Kidney (tissue), 14 donors: Measurements from ENCODE around the gene TMEM107. TPM values are rescaled to one million over a fixed set of nuclear protein-coding genes. Genes with fewer than 3 reads are reported as not detected.

ENCODE experiments used
- DNase-seq, 5 donors: peaks; one replicate each; pipeline ENCODE4 v3.0.0-alpha.2; 2013 to 2020
- FAIRE-seq: peaks from 2 replicates; lab custom pipeline; 2012; peaks lifted over from hg19 to GRCh38; lab: Jason Lieb, UNC
- H3K27ac ChIP-seq, 2 donors: one replicate each; pipeline ENCODE4 v1.7.0; 2013; ENCODE audit warnings: low read depth in 2 of 2, low read length in 2 of 2, inconsistent platforms in 1 of 2
- H3K27me3 ChIP-seq: one replicate; pipeline ENCODE4 v1.7.1; 2013; ENCODE audit warnings: low read length, inconsistent platforms; ENCODE audit not compliant: control insufficient read depth, insufficient read depth
- H3K36me3 ChIP-seq, 3 donors: one replicate each; pipeline versions ENCODE4 v1.7.0 to v1.7.1; 2013; ENCODE audit warnings: low read length in 3 of 3, control low read depth in 1 of 3, inconsistent platforms in 1 of 3; ENCODE audit not compliant: insufficient read depth in 3 of 3, control insufficient read depth in 2 of 3
- H3K4me1 ChIP-seq, 3 donors: one replicate each; pipeline versions ENCODE4 v1.7.0 to v1.7.1; 2013; ENCODE audit warnings: low read length in 3 of 3, inconsistent platforms in 1 of 3, low read depth in 1 of 3; ENCODE audit not compliant: control insufficient read depth in 2 of 3, insufficient read depth in 2 of 3
- H3K4me3 ChIP-seq, 3 donors: one replicate each; pipeline versions ENCODE4 v1.7.0 to v1.8.1; 2013; ENCODE audit warnings: low read length in 3 of 3, control low read depth in 1 of 3, inconsistent platforms in 1 of 3
- H3K9ac ChIP-seq, 3 donors: one replicate each; pipeline versions ENCODE4 v1.7.0 to v1.7.1; 2013; ENCODE audit warnings: low read length in 3 of 3, control low read depth in 1 of 3, inconsistent platforms in 1 of 3
- H3K9me3 ChIP-seq, 3 donors: one replicate each; pipeline versions ENCODE4 v1.7.0 to v1.7.1; 2013; ENCODE audit warnings: low read length in 3 of 3, control low read depth in 1 of 3, inconsistent platforms in 1 of 3; ENCODE audit not compliant: control insufficient read depth in 2 of 3, insufficient read depth in 1 of 3
- CTCF ChIP-seq: IDR thresholded peaks from 3 replicates; pipeline ENCODE4 v1.5.1; 2012; ENCODE audit warnings: mild to moderate bottlenecking, moderate library complexity, borderline replicate concordance; ENCODE audit not compliant: insufficient read depth; ENCODE audit errors: extremely low read depth
- intact Hi-C: fragments of 100-400 bp; cut with DNase I; formaldehyde crosslinking; loops from one replicate; pipeline ENCODE4 v1.11.1; 2022
- polyA plus RNA-seq: library from polyadenylated mRNA; stranded (reverse); fragments of 350-450 nt; fragmentation: Illumina TruSeq; extraction: RNeasy Lipid Tissue Mini Kit (QIAGEN cat#74804); gene quantifications from one replicate; pipeline ENCODE4 v1.2.3, GENCODE V29; 2014; ENCODE audit warnings: low read depth, low replicate concordance; ENCODE audit not compliant: insufficient read depth
- total RNA-seq: library from RNA; stranded (reverse); fragmentation: NEBNext Ultra II Directional; extraction: Animal tissue kit (Norgen Biotek cat#: 25700); gene quantifications from one replicate; pipeline ENCODE4 v1.2.1, GENCODE V29; 2021
- donor health status: control.
- donor health status: control.
- donor health status: control.
- donor health status: control.
- donor health status: control.
- donor health status: DM: yes; HTN: yes; CAD: no.
- donor health status: Normal renal cell carcinoma (clear cell type).

Gene TMEM107
- total and polyA plus RNA-seq, 2 donors from 2014 or later: 23.4 to 24.6 TPM

- no peak for TF ChIP-seq CTCF
- Histone ChIP-seq H3K9me3 (no peaks in the 10 kb centered on the region), H3K36me3 (no peaks in the 10 kb centered on the region), H3K4me1 (peaks cover 3 to 26% (median 17%) of the 10 kb centered on the region in 3 donors), H3K9ac (no peak overlapping the region), H3K27ac (no peak overlapping the region), H3K27me3 (peaks cover 11% of the 10 kb centered on the region), H3K4me3 (no peak overlapping the region)
- no peak for FAIRE-seq
- intact Hi-C loops: loop anchor here (10.0 kb wide), 1 partner anchor 57 kb away; no protein-coding TSS in a partner anchor
- no peak for DNase-seq
Observed at GRCh38 chr17:8128125-8128784, 47.9 kb downstream of the TMEM107 start.

GRCh38 chr17:8126491-8127066, 49.6 kb downstream of the TMEM107 start:
- DNase-seq (peak in 4 of 5 donors; percentile 55 to 78 (median 69)), FAIRE-seq (no peak)
- TF ChIP-seq CTCF: no peak
- H3K4me1 ChIP-seq: peaks cover 3 to 40% (median 21%) of the 10 kb centered on the region in 3 donors
- H3K27me3 ChIP-seq: peaks cover 18% of the 10 kb centered on the region
- H3K27ac ChIP-seq: no peak overlapping the region
- intact Hi-C loops: loop anchor here (10.0 kb wide), 1 partner anchor 58 kb away; no protein-coding TSS in a partner anchor
- no peaks in the 10 kb centered on the region for H3K9me3 ChIP-seq
- peak overlapping the region; percentile 79 to 86 (median 80) for H3K4me3 ChIP-seq
- peak overlapping the region; percentile 37 to 65 (median 62) for H3K9ac ChIP-seq
- no peaks in the 10 kb centered on the region for H3K36me3 ChIP-seq

GRCh38 chr17:8125947-8126490, 50.2 kb downstream of the TMEM107 start:
- H3K9me3 ChIP-seq: no peaks in the 10 kb centered on the region
- H3K9ac ChIP-seq: peak overlapping the region; percentile 34 to 89 (median 65)
- no peak for FAIRE-seq
- no peaks in the 10 kb centered on the region for H3K36me3 ChIP-seq
- intact Hi-C loops: loop anchor here (10.0 kb wide), 1 partner anchor 59 kb away; no protein-coding TSS in a partner anchor
- no peak for TF ChIP-seq CTCF
- peak overlapping the region; percentile 79 to 86 (median 80) for H3K4me3 ChIP-seq
- no peak overlapping the region for H3K27ac ChIP-seq
- DNase-seq: peak in 4 of 5 donors; percentile 49 to 84 (median 68)
- H3K27me3 ChIP-seq: peaks cover 18% of the 10 kb centered on the region
- H3K4me1 ChIP-seq: peaks cover 3 to 42% (median 21%) of the 10 kb centered on the region in 3 donors
